T-helper 9 cell (primary cell): Measurements from ENCODE around the gene TLX1.
"Not testable (repeated sequence)": the region's sequence is repeated elsewhere in the genome, so short reads cannot be mapped to it uniquely, and the experiment has no call there.

Source experiments
- DNase-seq: peaks from one replicate; pipeline ENCODE4 v3.0.0-alpha.2; 2020

The TLX1 gene

DNA sequence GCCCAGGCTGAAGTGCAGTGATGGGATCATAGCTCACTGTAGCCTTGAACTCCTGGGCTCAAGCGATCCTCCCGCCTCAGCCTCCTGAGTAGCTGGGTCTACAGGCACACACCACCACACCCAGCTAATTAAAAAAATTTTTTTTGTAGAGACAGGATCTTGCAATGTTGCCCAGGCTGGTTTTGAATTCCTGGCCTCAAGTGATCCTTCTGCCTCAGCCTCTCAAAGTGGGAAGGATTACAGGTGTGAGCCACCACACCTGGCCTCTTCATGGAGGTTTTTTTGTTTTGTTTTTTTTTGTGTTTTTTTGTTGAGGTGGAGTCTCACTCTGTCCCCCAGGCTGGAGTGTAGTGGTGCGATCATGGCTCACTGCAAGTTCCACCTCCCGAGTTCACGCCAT is 23.4 kb downstream of the TLX1 start:
- not testable (repeated sequence) for DNase-seq

- DNase-seq, result no peak
Measured at GRCh38 chr10:101155896-101156295, 24.8 kb downstream of the TLX1 start.

DNA sequence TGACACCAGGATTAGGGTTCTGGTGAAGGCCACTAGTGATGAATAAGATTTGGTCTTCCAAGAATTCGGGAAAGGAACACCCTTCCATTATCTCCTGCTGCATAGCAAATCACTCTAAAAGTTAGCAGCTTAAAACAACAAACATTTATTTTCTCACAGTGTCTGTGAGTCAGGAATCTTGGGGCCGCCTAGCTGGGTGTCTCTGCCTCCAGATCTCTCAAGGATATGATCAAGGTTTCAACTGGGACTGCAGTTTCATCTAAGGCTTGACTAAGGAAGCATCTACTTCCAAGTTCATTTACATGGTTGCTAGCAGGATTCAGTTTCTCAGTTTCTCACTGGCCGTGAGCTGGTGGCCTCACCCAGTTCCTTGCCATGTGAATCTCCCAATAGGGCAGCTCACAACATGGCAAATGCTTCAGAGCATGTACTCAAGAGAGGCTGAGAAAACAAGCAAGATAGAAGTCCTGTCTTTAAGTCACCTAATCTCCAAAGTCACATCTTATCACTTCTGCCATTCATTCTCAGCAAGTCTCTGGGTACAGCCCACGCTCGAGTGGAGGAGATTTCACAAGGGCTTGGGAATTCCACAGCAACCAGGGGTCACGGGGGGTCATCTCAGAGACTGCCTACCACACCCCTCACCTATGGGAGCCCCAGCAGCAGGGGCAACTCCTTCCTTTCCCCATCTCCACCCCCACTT is 26.8 kb downstream of the TLX1 start:
- DNase-seq, result no peak

DNA sequence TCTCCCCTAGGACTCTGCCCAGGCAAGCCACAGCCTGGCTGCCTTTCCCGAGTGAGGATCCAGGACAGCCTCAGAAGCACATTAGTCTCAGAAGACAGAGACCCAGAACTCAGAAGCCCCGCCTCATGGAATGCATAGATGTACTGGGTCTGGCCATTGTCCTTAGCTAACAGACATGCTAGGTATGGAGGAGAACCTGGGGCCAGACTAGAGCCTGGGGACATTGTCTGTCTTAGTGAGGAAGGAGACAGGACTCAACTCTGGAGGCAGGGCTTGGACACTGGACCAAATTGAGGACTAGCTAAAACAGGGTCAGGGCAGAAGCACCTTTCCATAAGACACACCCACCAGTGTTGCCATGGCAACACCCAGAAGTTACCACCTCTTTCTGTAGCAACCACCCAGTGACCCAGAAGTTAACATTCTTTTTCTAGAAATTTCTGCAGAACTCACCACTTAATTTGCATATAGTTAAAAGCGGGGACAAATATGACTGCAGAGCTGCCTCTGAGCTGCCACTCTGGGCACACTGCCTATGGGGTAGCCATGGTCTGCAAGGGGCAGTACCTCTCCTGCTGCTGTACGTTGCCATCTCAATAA is 27.5 kb downstream of the TLX1 start:
- DNase-seq, result no peak

GRCh38 chr10:101161494-101162299 is 30.6 kb downstream of the TLX1 start:
- DNase-seq, result peak; percentile 64

- no peak for DNase-seq
Measured at GRCh38 chr10:101162677-101163076, 31.6 kb downstream of the TLX1 start.

DNA sequence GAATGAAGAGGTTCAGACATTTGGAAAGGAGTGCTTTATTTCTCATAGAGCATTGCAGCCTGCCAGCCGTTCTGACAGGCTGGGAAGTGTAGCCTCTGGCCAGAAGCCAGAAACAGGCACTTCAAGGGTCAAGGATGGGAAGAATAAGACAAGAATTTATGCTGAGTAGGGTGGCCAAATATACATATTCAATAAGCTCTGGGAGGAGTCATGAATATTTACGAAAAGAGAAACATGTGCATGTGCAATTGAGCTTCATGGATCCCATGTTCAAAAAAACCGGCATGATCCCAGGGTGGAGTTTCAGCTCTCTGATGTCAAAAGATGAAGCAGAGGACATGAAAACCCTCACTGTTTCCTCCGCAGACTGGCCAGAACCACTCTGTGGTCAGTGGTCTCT is 32.9 kb downstream of the TLX1 start:
- DNase-seq, result no peak

DNA sequence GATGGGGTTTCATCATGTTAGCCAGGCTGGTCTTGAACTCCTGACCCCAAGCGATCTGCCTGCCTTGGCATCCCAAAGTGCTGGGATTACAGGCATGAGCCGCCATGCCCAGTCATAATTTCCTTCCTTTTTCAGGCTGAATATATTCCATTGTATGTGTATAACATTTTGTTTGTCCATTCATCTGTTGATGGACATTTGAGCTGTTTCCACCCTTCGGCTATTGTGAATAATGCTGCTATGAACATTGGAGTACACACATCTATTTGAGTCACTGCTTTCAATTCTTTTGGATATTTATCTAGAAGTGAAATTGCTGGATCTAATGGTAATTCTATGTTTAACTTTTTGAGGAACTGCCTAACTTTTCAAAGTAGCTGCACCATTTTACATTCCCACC is 34.6 kb downstream of the TLX1 start:
- no peak for DNase-seq

DNA sequence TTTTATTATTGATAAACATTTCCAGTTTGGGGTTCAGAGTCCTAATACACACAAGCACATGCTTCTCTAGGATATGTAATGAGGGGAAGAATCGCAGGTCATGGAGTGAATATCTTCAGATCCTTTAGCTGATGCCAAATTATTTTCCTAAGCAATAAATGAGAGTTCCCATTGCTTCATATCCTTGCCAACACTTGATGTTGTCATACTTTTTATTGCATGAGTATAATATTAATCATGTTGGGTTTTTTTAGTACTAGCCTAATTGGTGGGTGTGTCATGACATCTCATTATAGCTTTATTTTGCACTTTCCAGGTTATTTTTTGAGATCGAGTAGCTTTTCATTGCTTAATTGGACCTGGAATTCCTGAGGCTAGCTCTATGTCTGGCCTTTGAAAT is 35.3 kb downstream of the TLX1 start:
- DNase-seq, result no peak

DNA sequence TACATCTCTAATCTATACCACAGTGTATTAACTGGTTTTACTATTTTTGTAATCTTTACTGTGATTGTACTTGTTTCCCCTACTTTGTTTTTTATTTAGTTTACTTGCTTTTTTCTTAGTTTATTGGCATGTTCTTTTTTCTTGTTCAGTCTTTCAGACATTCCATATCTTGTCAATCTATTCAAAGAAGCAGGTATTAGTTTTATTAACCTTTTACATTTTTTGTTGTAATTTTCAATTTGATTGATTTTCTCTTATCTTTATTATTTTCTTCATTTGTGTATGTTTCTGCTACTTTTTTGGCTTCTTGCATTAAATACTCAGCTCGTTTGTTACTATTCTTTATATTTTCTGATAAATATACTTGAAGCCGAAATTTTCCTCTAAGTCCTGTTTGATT is 41.6 kb downstream of the TLX1 start:
- no peak for DNase-seq

GRCh38 chr10:101174319-101174718 is 43.2 kb downstream of the TLX1 start:
- DNase-seq, result no peak

DNA sequence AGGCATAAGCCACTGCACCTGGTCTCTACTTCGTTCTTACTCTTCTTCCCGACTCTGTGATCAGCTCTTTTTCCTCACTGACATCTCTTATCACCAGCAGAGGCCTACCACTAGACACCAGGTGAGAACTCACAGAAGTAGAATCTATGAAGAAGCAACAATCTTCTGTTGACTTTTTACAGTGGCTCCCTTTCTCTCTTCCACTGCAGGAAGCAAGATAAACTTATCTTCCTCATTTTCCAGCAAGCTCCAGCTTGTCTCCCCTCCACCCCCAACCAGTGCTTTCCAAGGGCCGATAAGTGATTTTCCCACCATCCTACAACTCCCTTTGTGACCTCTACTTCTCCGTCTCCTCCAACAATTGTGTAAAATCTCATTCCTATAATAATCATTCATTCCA is 45.5 kb downstream of the TLX1 start:
- DNase-seq, result no peak

GRCh38 chr10:101182936-101183335 is 51.8 kb downstream of the TLX1 start:
- no peak for DNase-seq

DNA sequence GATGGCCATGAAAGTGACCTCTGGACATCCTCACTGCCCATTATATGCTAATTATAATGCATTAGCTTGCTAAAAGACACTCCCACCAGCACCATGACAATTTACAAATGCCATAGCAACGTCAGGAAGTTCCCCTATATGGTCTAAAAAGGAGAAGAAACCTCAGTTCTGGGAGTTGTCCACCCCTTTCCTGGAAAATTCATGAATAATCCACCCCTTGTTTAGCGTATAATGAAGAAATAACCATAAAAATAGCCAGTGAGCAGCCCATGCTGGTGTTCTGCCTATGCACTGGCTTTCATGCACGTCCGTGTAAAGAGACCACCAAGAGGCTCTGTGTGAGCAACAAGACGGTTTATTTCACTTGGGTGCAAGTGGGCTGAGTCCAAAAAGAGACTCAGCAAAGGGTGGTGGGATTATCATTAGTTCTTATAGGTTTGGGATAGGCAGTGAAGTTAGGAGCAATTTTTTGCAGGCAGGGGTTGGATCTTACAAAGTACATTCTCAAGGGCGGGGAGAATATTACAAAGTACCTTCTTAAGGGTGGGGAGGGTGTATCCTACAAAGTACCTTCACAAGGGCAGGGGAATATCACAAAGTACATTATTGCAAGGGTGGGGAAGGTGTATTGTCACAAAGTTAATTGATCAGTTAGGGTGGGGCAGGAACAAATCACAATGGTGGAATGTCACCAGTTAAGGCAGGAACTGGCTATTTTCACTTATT is 52.5 kb downstream of the TLX1 start:
- DNase-seq, result no peak
